Mucosa of descending colon (tissue), 3 donors: Measurements from ENCODE around the gene CACYBP. TPM values are rescaled to one million over a fixed set of nuclear protein-coding genes. Genes with fewer than 3 reads are reported as not detected.

Source experiments
- ATAC-seq: fragments of 200-7000 bp; cut with Tn5 transposase; one replicate; pipeline ENCODE4 v1.9.1; 2020; ENCODE audit warnings: mild to moderate bottlenecking, moderate library complexity
- DNase-seq, 3 donors: peaks; one replicate each; pipeline ENCODE4 v3.0.0-alpha.2; 2020
- H3K36me3 ChIP-seq: fragments of 200-600 bp; one replicate; pipeline ENCODE4 v1.8.0; 2021; ENCODE audit warnings: low read depth, mild to moderate bottlenecking
- H3K4me1 ChIP-seq: fragments of 200-600 bp; one replicate; pipeline ENCODE4 v1.8.0; 2021; ENCODE audit warnings: low read depth, mild to moderate bottlenecking
- H3K4me3 ChIP-seq: fragments of 200-600 bp; one replicate; pipeline ENCODE4 v1.8.0; 2021; ENCODE audit warnings: mild to moderate bottlenecking
- H3K9me3 ChIP-seq: fragments of 200-600 bp; one replicate; pipeline ENCODE4 v1.8.0; 2021; ENCODE audit warnings: mild to moderate bottlenecking
- intact Hi-C, 2 donors: fragments of 100-400 bp; cut with DNase I in 1 of 2; cut with micrococcal nuclease in 1 of 2; formaldehyde crosslinking; loops; one replicate each; pipeline versions ENCODE4 v1.11.0 to v1.11.1; 2022; cut with DNase I, micrococcal nuclease
- total RNA-seq, 3 donors: library from RNA; stranded (reverse); fragmentation: NEBNext Ultra II Directional in 2 of 3; extraction: Animal tissue kit (Norgen Biotek cat#: 25700) in 2 of 3; gene quantifications; one replicate each; pipeline versions ENCODE4 v1.2.1 to v1.2.4, GENCODE V29; 2021 to 2023
- TF ChIP-seq, protein P1 (sequence below): fragments of 200-600 bp; IDR thresholded peaks from one replicate; pipeline ENCODE4 v1.8.0; 2022; ENCODE audit warnings: antibody characterized with exemption, mild to moderate bottlenecking
- donor health status: DM: no; HTN: no; CAD: no; lungs with moderate emphysema.
- donor health status: DM: no; HTN: no; CAD: no.
- donor health status: DM: no; HTN: yes; CAD: no.

CACYBP gene
- total RNA-seq, 3 donors from 2014 or later, result 43.6 to 103 (median 67.9) TPM

DNA sequence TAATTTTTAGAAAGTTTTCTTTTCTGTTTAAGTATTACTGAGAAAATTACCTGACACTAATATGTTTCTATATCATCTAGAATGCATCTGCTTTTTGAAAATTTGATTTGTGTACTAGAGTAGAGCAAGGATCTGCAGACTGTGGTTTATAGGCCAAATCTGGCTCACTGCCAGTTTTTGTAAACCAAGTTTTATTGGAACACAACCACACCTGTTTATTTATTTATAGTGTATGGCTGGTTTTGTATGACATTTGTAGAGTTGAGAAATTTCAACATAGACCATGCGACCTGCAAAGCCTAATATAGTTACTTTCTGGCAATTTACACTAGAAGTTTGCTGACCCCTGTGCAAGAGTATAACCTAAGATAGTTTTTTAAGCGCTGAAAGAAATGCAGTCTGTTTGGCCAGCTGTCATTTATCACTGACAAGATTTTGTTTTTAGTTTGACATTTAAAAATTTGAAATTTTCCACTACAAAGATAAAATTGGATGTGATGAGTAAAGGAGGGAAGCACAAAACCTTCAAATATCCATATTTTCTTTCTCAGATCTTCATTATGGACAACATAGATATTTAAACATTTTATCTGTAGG lies 36.1 kb upstream of the CACYBP start:
- no peaks in the 10 kb centered on the region for H3K36me3 ChIP-seq
- no peak overlapping the region for H3K4me3 ChIP-seq
- DNase-seq, result peak in 1 of 3 donors; percentile 71
- no peaks in the 10 kb centered on the region for H3K9me3 ChIP-seq
- intact Hi-C loops, result loop anchor here in 1 of 2 donors (10.0 kb wide), 1 partner anchor 89 kb away; no protein-coding TSS in a partner anchor
- H3K4me1 ChIP-seq, result peaks cover 56% of the 10 kb centered on the region
- TF ChIP-seq, protein P1, sequence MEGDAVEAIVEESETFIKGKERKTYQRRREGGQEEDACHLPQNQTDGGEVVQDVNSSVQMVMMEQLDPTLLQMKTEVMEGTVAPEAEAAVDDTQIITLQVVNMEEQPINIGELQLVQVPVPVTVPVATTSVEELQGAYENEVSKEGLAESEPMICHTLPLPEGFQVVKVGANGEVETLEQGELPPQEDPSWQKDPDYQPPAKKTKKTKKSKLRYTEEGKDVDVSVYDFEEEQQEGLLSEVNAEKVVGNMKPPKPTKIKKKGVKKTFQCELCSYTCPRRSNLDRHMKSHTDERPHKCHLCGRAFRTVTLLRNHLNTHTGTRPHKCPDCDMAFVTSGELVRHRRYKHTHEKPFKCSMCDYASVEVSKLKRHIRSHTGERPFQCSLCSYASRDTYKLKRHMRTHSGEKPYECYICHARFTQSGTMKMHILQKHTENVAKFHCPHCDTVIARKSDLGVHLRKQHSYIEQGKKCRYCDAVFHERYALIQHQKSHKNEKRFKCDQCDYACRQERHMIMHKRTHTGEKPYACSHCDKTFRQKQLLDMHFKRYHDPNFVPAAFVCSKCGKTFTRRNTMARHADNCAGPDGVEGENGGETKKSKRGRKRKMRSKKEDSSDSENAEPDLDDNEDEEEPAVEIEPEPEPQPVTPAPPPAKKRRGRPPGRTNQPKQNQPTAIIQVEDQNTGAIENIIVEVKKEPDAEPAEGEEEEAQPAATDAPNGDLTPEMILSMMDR, result no peak
- peak; percentile 49 for ATAC-seq

DNA sequence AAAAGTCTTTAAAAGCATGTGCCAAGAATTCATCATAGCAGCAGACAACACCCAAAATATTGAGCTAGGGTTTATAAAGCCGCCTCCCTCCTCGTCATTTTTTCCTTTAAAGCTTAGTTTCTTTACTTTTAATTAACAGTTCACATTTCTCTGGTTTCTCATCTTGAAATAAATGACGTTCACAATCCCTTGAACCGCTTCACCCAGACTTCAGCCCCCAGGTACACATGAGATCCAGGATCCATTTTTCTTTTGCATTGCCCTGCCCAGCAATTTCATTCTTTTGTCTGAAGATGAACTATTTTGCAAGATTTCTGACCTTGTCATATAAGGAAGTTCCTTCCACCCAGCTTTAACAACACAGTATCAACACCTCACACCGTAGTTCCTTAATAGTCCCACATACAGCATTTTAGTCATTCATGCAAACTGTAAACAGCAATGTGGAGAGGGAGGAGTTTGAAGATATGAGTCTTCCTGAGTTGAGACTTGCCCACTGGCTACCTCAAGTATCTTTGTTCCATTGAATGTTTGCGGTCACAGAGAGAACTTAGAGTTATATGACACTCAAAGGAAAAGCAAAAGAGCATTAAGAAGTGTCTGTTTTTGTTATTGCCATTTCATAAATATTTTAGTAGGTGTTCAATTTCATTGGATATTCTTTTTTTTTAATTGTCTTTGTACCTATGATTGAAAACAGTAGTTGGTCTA lies 35.3 kb upstream of the CACYBP start:
- intact Hi-C loops, result loop anchor here in 1 of 2 donors (10.0 kb wide), 1 partner anchor 90 kb away; no protein-coding TSS in a partner anchor
- H3K9me3 ChIP-seq, result no peaks in the 10 kb centered on the region
- no peaks in the 10 kb centered on the region for H3K36me3 ChIP-seq
- peaks cover 58% of the 10 kb centered on the region for H3K4me1 ChIP-seq
- TF ChIP-seq, protein P1, result no peak
- H3K4me3 ChIP-seq, result no peak overlapping the region
- ATAC-seq (peak; percentile 90), DNase-seq (peak in 1 of 3 donors; percentile 40)

DNA sequence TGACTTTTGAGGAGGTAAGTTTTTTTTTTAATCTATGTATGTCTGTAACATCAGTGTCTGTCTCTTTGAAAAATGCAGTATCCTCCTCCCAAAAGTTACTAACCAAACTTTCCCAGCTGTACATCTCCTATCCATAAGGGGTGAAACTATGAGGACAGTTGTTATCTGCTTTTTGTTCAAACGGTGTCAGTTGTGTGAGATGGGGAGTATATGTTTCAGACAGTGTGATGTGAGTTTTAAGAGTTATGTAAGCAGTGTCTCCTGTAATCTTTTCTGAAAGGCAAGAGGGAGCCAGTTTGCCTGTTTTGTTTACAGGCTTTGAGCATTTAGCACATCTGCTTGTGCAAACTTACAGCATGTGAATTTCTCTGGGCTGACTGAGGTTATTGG lies 34.8 kb upstream of the CACYBP start:
- DNase-seq (no peak), ATAC-seq (peak; percentile 5)
- H3K9me3 ChIP-seq, result no peaks in the 10 kb centered on the region
- H3K4me3 ChIP-seq, result no peak overlapping the region
- H3K4me1 ChIP-seq, result peaks cover 58% of the 10 kb centered on the region
- intact Hi-C loops, result loop anchor here in 1 of 2 donors (10.0 kb wide), 1 partner anchor 90 kb away; no protein-coding TSS in a partner anchor
- TF ChIP-seq, protein P1, result no peak
- no peaks in the 10 kb centered on the region for H3K36me3 ChIP-seq

DNA sequence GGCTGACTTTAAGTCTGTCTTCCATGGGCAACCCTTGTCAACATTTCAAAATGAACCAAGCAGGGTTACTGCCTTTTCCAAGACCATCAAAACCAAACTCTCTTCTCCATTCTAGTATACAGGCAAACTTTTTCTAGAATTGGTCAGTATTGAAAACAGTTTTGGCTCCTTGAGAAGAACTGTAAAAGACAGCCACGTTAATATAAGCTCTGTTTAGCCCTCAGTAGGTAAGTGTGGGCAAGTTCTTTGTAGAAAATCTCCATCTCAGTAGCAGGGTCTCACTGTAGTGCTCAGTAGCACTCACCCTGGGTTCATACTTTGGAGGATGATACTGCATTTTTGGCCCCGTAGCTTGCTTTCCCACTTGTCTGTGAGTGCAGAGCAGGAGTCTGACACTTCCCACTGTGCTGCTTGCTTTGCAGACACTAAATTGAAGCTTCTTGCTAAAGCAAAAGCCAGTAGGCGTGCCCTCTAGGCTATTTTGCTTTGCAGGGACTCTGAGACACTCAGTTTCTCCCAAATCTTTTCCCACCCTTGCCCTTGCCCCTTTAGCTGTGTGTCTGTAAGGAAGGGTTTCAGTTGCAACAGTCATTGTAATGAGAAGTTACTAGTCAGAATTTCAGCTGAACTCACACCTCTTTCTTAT lies 34.3 kb upstream of the CACYBP start:
- H3K9me3 ChIP-seq, result no peaks in the 10 kb centered on the region
- peaks cover 58% of the 10 kb centered on the region for H3K4me1 ChIP-seq
- ATAC-seq (peak; percentile 25), DNase-seq (peak in 2 of 3 donors; percentile 38 to 61)
- H3K36me3 ChIP-seq, result no peaks in the 10 kb centered on the region
- intact Hi-C loops, result loop anchor here in 1 of 2 donors (10.0 kb wide), 1 partner anchor 91 kb away; no protein-coding TSS in a partner anchor
- TF ChIP-seq, protein P1, result no peak
- H3K4me3 ChIP-seq, result no peak overlapping the region

DNA sequence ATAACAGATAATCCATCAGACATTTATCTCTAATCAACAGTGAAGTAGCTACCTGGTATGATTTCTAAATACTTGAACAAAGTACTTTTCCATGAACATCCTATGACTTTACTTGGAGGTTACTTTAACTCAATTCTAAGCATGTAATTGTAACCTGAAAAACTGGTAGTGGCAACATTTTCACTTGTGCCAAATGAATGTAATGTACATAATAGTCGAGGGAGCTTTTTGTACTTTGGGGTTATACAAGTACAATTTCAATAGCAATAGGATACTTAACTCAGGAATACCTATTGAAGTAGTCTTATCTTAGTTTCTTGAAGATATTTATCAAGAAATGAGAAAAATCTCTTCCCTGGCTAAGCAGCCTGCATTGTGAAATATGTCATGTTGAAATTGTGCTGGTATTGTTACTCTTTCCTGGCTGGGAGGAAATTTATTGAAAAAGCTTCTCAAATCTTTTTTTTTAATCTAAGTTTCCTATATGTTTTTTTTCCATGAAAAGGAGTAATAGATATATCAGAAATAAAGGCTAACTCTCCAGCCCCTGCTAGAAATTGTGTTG lies 33.7 kb upstream of the CACYBP start:
- TF ChIP-seq, protein P1, result no peak

More for the DNA sequence above, 33.7 kb upstream of the CACYBP start:
- Histone ChIP-seq H3K4me3 (no peak overlapping the region), H3K36me3 (no peaks in the 10 kb centered on the region), H3K4me1 (peaks cover 58% of the 10 kb centered on the region), H3K9me3 (no peaks in the 10 kb centered on the region)
- ATAC-seq (no peak), DNase-seq (no peak)
- intact Hi-C loops, result loop anchor here in 1 of 2 donors (10.0 kb wide), 1 partner anchor 91 kb away; no protein-coding TSS in a partner anchor
